GM12891 (cell line): ENCODE data around the gene NPAS2.

Experiments
- DNase-seq: peaks from one replicate; pipeline ENCODE4 v3.0.0; 2011; ENCODE audit warnings: low spot score; ENCODE audit not compliant: insufficient read length
- FAIRE-seq: peaks from 2 replicates; lab custom pipeline; 2011; peaks lifted over from hg19 to GRCh38; lab: Jason Lieb, UNC
- PAX5 ChIP-seq: IDR thresholded peaks from 2 replicates; pipeline ENCODE4 v1.6.1; 2011; ENCODE audit warnings: low read length, moderate library complexity, mild to moderate bottlenecking; ENCODE audit not compliant: insufficient read depth, severe bottlenecking
- POLR2A ChIP-seq: IDR thresholded peaks from 2 replicates; pipeline ENCODE4 v1.6.1; 2011; ENCODE audit warnings: low read depth, low read length, control low read depth
- POLR2AphosphoS5 ChIP-seq: IDR thresholded peaks from 2 replicates; pipeline ENCODE4 v1.6.1; 2011; ENCODE audit warnings: low read depth, low read length, control low read depth
- POU2F2 ChIP-seq: IDR thresholded peaks from 2 replicates; pipeline ENCODE4 v1.6.1; 2011; ENCODE audit warnings: low read depth, mild to moderate bottlenecking, control low read depth, low read length, moderate library complexity
- SPI1 ChIP-seq: IDR thresholded peaks from 2 replicates; pipeline ENCODE4 v1.6.1; 2011; ENCODE audit warnings: low read depth, low read length, control low read depth
- TAF1 ChIP-seq: IDR thresholded peaks from 2 replicates; pipeline ENCODE4 v1.6.1; 2011; ENCODE audit warnings: low read depth, low read length, control low read depth

NPAS2 gene

GRCh38 chr2:100900156-100900795 lies 80.3 kb downstream of the NPAS2 start:
- DNase-seq (no peak), FAIRE-seq (no peak)
- TF ChIP-seq TAF1 (no peak), POU2F2 (no peak), PAX5 (no peak), POLR2A (no peak), POLR2AphosphoS5 (no peak), SPI1 (no peak)

GRCh38 chr2:100902817-100903405 lies 83.0 kb downstream of the NPAS2 start:
- DNase-seq (no peak), FAIRE-seq (no peak)
- no peak for TF ChIP-seq POU2F2
- no peak for TF ChIP-seq SPI1
- no peak for TF ChIP-seq PAX5
- TF ChIP-seq POLR2A, result no peak
- TF ChIP-seq POLR2AphosphoS5, result no peak
- TF ChIP-seq TAF1, result no peak

GRCh38 chr2:100903534-100904258 lies 83.8 kb downstream of the NPAS2 start:
- TF ChIP-seq PAX5, result no peak
- no peak for FAIRE-seq
- DNase-seq, result no peak

GRCh38 chr2:100905132-100905805 lies 85.3 kb downstream of the NPAS2 start:
- TF ChIP-seq TAF1 (no peak), POU2F2 (no peak)
- DNase-seq, result no peak
- no peak for FAIRE-seq

- DNase-seq (no peak), FAIRE-seq (no peak)
- TF ChIP-seq SPI1 (no peak), POU2F2 (no peak), POLR2AphosphoS5 (no peak), TAF1 (no peak), POLR2A (no peak), PAX5 (no peak)
Measured at GRCh38 chr2:100906131-100906530, 86.2 kb downstream of the NPAS2 start.

GRCh38 chr2:100906679-100907078 lies 86.7 kb downstream of the NPAS2 start:
- DNase-seq, result no peak
- FAIRE-seq, result no peak
- no peak for TF ChIP-seq POU2F2
- TF ChIP-seq PAX5, result no peak
- no peak for TF ChIP-seq TAF1
- no peak for TF ChIP-seq SPI1

GRCh38 chr2:100907832-100908231 lies 87.9 kb downstream of the NPAS2 start:
- DNase-seq, result no peak
- TF ChIP-seq PAX5, result no peak
- no peak for TF ChIP-seq POU2F2
- TF ChIP-seq SPI1, result no peak
- no peak for TF ChIP-seq POLR2A
- no peak for TF ChIP-seq POLR2AphosphoS5
- TF ChIP-seq TAF1, result no peak
- no peak for FAIRE-seq

GRCh38 chr2:100909534-100910081 lies 89.7 kb downstream of the NPAS2 start:
- TF ChIP-seq POLR2AphosphoS5, result no peak
- DNase-seq, result no peak
- FAIRE-seq, result no peak

- TF ChIP-seq POLR2AphosphoS5 (no peak), TAF1 (no peak), SPI1 (no peak), POLR2A (no peak), POU2F2 (no peak), PAX5 (no peak)
- FAIRE-seq, result no peak
- DNase-seq, result no peak
Measured at GRCh38 chr2:100910111-100910510, 90.2 kb downstream of the NPAS2 start.

- FAIRE-seq, result no peak
- DNase-seq, result peak; percentile 15
- TF ChIP-seq PAX5 (no peak), POU2F2 (no peak), SPI1 (0 out of 2 replicates have a peak, but pooled peaks have one; percentile 31), TAF1 (no peak)
Measured at GRCh38 chr2:100919316-100919715, 99.4 kb downstream of the NPAS2 start.
